ENCODE results near the gene DNAJC13. TPM values are rescaled to one million over a fixed set of nuclear protein-coding genes. Genes with fewer than 3 reads are reported as not detected.
A peak's percentile ranks its signal among the peaks of the same experiment; 100 is the strongest.
"Not testable (repeated sequence)": the region's sequence is repeated elsewhere in the genome, so short reads cannot be mapped to it uniquely, and the experiment has no call there.

The DNAJC13 gene
- total and polyA plus RNA-seq, 10 donors: 5.6 to 78.4 (median 51.2) TPM

DNA sequence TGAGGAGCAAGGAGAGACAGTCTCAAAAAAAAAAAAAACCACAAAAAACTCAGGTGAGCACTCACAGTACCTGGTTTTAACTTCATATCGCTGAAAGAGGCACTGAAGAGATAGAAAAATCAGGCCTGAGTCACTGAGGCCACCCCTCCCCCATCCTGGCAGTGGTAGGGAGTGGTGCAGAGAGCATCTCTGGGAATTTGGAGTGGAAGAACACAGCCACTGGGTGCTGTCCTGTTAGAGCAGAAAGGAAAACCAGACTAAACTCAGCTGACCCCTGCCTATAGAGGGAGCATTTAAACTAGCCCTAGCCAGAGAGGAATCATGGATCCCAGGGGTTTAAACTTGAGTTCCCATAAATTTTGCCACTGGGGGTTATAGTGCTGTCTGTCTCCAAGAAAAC lies 22.2 kb upstream of the DNAJC13 start:
- Histone ChIP-seq H3K4me1 (no peaks in the 10 kb centered on the region), H3K36me3 (no peaks in the 10 kb centered on the region), H3K27me3 (replicated peaks in 1 of 7) (no peaks in the 10 kb centered on the region), H3K4me3 (no peak overlapping the region), H3K9me3 (peaks cover 0 to 10% (median 3%) of the 10 kb centered on the region in 8 donors), H3K27ac (peak overlapping the region in 2 of 8 donors; percentile 11 to 32)
- DNase-seq: no peak
- 54 to 100% (median 75%) methylated on average over 1 of the region's 1 CpG for WGBS, 5 donors
- intact Hi-C loops (cut with DNase I; ENCODE audit: low total_unique reads): no loop called here
- TF ChIP-seq, protein P1, sequence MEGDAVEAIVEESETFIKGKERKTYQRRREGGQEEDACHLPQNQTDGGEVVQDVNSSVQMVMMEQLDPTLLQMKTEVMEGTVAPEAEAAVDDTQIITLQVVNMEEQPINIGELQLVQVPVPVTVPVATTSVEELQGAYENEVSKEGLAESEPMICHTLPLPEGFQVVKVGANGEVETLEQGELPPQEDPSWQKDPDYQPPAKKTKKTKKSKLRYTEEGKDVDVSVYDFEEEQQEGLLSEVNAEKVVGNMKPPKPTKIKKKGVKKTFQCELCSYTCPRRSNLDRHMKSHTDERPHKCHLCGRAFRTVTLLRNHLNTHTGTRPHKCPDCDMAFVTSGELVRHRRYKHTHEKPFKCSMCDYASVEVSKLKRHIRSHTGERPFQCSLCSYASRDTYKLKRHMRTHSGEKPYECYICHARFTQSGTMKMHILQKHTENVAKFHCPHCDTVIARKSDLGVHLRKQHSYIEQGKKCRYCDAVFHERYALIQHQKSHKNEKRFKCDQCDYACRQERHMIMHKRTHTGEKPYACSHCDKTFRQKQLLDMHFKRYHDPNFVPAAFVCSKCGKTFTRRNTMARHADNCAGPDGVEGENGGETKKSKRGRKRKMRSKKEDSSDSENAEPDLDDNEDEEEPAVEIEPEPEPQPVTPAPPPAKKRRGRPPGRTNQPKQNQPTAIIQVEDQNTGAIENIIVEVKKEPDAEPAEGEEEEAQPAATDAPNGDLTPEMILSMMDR (IDR thresholded peaks at IDR 0.05 in 8 of 11, conservative IDR thresholded peaks at IDR 0.05 in 3 of 11): no peak
- TF ChIP-seq POLR2AphosphoS5 (IDR thresholded peaks at IDR 0.05) (no peak), POLR2A (IDR thresholded peaks at IDR 0.05) (no peak)

GRCh38 chr3:132396255-132396654 lies 21.0 kb upstream of the DNAJC13 start:
- no peak for DNase-seq
- TF ChIP-seq, protein P1 (IDR thresholded peaks at IDR 0.05 in 8 of 11, conservative IDR thresholded peaks at IDR 0.05 in 3 of 11): no peak
- TF ChIP-seq POLR2A (IDR thresholded peaks at IDR 0.05) (no peak), POLR2AphosphoS5 (IDR thresholded peaks at IDR 0.05) (no peak)
- Histone ChIP-seq H3K4me1 (no peaks in the 10 kb centered on the region), H3K36me3 (no peaks in the 10 kb centered on the region), H3K9me3 (peaks cover 0 to 10% (median 3%) of the 10 kb centered on the region in 8 donors), H3K27me3 (replicated peaks in 1 of 7) (no peaks in the 10 kb centered on the region), H3K27ac (no peak overlapping the region), H3K4me3 (no peak overlapping the region)
- intact Hi-C loops (cut with DNase I; ENCODE audit: low total_unique reads): no loop called here
- WGBS, 5 donors: 93 to 97% (median 94%) methylated on average over 12 to 24 of the region's 24 CpGs

DNA sequence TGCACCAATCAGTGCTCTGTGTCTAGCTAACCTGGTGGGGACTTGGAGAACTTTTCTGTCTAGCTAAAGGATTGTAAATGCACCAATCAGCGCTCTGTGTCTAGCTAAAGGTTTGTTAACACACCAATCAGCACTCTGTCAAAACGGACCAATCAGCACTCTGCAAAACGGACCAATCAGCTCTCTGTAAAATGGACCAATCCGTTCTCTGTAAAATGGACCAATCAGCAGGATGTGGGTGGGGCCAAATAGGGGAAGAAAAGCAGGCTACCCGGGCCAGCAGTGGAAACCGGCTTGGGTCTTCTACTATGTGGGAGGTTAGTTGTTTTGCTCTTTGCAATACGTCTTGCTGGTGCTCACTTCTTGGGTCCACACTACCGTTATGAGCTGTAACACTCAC lies 20.5 kb upstream of the DNAJC13 start:
- intact Hi-C loops (cut with DNase I; ENCODE audit: low total_unique reads); H3K9me3 ChIP-seq; H3K27me3 ChIP-seq (replicated peaks in 1 of 7); H3K27ac ChIP-seq; DNase-seq; H3K36me3 ChIP-seq; H3K4me1 ChIP-seq; H3K4me3 ChIP-seq: not testable (repeated sequence)
- 76 to 92% (median 81%) methylated on average over 8 of the region's 8 CpGs for WGBS, 5 donors

DNA sequence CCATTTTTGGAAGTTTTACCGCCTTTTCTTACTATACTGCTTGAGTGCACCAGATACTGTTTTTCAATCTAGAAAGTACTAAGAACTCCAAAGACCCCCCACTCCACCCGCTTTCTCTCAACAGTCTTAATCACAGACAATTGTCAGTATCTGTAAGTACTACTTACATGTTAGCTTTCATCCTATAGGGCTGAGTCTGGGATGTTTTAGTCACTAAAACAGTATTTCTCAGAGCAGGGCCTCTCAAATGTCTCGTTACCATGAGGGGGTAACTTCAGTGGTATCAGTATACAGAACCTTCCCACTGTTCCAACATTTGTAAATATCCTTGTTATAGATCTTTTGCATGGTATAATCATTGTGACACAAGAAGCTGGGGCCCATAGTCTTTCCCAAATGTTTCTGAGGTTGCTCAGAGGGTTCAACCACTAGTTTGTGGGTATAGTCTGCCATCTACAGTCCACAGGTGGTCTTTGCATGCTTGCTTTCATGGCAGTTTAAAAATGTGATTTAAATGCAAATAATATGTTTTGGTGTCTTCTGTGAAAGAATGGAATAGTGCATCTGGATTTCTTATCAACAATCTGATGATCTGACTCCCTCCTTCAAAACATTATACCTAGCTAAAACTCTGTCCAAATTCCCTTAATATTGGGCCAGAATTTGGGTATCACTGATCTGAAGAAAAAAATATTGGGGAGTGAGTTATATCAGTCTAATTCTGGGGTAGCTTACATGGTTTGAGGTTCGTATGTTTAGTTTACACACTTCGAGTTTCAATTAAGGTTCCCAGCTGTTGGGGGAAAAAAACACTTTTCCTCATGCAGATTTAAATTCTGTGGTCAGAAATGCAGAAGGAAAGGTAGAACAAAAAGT lies 18.0 kb upstream of the DNAJC13 start:
- WGBS, 5 donors: 58 to 67% (median 65%) methylated on average over 5 of the region's 5 CpGs
- no peak overlapping the region for H3K4me3 ChIP-seq
- no peak for DNase-seq
- no peak overlapping the region for H3K27ac ChIP-seq
- intact Hi-C loops (cut with DNase I; ENCODE audit: low total_unique reads): no loop called here
- H3K9me3 ChIP-seq: peaks cover 0 to 10% (median 3%) of the 10 kb centered on the region in 8 donors
- H3K4me1 ChIP-seq: peaks cover 0 to under 1% (median 0%) of the 10 kb centered on the region in 6 donors
- H3K27me3 ChIP-seq (replicated peaks in 1 of 7): no peaks in the 10 kb centered on the region
- H3K36me3 ChIP-seq: no peaks in the 10 kb centered on the region
- TF ChIP-seq, protein P1 (IDR thresholded peaks at IDR 0.05 in 8 of 11, conservative IDR thresholded peaks at IDR 0.05 in 3 of 11): peak; percentile 45 to 76 (median 65)
- TF ChIP-seq POLR2AphosphoS5 (IDR thresholded peaks at IDR 0.05): no peak
